Mesodermal cell (in vitro differentiated cells): ENCODE measurements around the gene IFT172.

Experiments used
- H3K27ac ChIP-seq: 2 replicates; pipeline ENCODE4 v1.7.0; 2013; ENCODE audit warnings: mild to moderate bottlenecking, low read depth, low read length, moderate library complexity; ENCODE audit not compliant: severe bottlenecking
- H3K36me3 ChIP-seq: 2 replicates; pipeline ENCODE4 v1.7.1; 2013; ENCODE audit warnings: mild to moderate bottlenecking, low read length, moderate library complexity; ENCODE audit not compliant: control insufficient read depth, insufficient read depth
- H3K4me1 ChIP-seq: one replicate; pipeline ENCODE4 v1.7.1; 2013; ENCODE audit warnings: mild to moderate bottlenecking, low read length; ENCODE audit not compliant: insufficient read depth, control insufficient read depth, poor library complexity, severe bottlenecking
- H3K4me3 ChIP-seq: 2 replicates; pipeline ENCODE4 v1.7.0; 2013; ENCODE audit warnings: low read length, control low read depth, mild to moderate bottlenecking; ENCODE audit not compliant: insufficient read depth, poor library complexity, severe bottlenecking; ENCODE audit errors: extremely low read depth
- H3K9me3 ChIP-seq: 2 replicates; pipeline ENCODE4 v1.7.1; 2013; ENCODE audit warnings: mild to moderate bottlenecking, low read length, moderate library complexity; ENCODE audit not compliant: control insufficient read depth
- WGBS, 2 experiments: methylation state at CpG; one replicate each; pipeline ENCODE4 v1.1.5; 2013; ENCODE audit warnings: missing lambda C conversion rate in 2 of 2; ENCODE audit not compliant: insufficient coverage in 2 of 2; 5-methylcytosine and 5-hydroxymethylcytosine counted together

The IFT172 gene

DNA sequence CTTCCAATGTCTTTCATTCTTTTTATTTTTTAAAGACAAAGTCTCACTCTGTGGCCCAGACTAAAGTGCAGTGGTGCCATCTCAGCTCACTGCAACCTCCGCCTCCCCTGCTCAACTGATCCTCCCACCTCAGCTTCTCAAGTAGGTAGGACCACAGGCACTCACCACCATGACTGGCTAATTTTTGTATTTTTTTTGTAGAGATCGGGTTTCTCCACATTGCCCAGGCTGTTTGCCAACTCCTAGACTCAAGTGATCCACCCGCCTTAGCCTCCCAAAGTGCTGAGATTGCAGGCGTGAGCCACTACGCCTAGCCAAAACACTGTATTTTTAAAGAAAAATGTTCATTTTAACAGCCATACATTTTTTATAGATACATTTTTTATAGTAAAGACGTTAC lies 19.8 kb upstream of the IFT172 start:
- Histone ChIP-seq H3K36me3 (no peaks in the 10 kb centered on the region), H3K27ac (no peak overlapping the region), H3K9me3 (no peaks in the 10 kb centered on the region), H3K4me3 (no peak overlapping the region), H3K4me1 (no peaks in the 10 kb centered on the region)
- WGBS, 2 experiments = 81 to 91% methylated on average over 1 to 3 of the region's 6 CpGs

GRCh38 chr2:27507293-27507692 lies 17.8 kb upstream of the IFT172 start:
- H3K4me1 ChIP-seq = no peaks in the 10 kb centered on the region
- H3K4me3 ChIP-seq = no peak overlapping the region
- no peaks in the 10 kb centered on the region for H3K9me3 ChIP-seq
- WGBS, 2 experiments = 75 to 80% methylated on average over 3 to 4 of the region's 4 CpGs
- no peak overlapping the region for H3K27ac ChIP-seq
- H3K36me3 ChIP-seq = no peaks in the 10 kb centered on the region

DNA sequence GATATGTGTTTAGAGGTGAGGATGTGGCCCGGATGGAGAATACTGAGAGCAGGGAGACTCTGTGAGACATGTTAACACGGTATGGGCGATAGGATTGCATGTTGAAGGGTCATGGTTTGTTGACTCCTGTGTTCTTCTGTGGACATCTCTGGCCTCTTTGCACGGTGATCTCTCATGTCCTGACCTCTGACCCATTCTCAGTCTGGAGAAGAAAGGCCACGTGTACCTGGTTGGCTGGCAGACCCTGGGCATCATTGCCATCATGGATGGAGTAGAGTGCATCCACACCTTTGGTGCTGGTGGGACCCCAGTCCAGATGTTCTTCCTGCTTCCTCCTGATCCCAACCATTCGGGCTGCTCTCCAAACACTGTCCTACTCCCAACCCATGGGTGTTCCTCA lies 17.0 kb upstream of the IFT172 start:
- Histone ChIP-seq H3K4me3 (no peak overlapping the region), H3K27ac (no peak overlapping the region), H3K9me3 (no peaks in the 10 kb centered on the region), H3K36me3 (no peaks in the 10 kb centered on the region), H3K4me1 (no peaks in the 10 kb centered on the region)
- 79 to 90% methylated on average over 4 to 5 of the region's 6 CpGs for WGBS, 2 experiments

DNA sequence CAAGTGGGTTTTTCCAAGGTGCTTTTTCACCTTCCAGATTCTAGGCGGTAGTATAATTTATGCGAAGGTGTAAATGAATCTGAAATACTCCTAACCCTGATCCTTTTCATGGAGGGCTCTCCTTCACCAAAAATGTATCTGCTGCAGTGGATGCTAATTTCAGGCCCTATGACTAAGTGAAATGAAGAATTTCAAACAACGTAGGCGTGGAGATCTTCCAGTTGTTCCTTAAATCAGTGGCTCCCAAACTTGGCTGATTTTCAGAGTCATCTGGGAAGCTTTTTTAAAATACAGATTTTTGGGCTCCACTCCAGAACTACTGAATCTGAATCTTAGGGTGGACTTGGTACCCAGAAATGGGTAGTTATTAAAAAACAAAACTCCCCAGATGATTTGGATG lies 12.6 kb upstream of the IFT172 start:
- 97 to 100% methylated on average over 4 of the region's 4 CpGs for WGBS, 2 experiments
- Histone ChIP-seq H3K4me3 (no peak overlapping the region), H3K36me3 (no peaks in the 10 kb centered on the region), H3K9me3 (no peaks in the 10 kb centered on the region), H3K4me1 (peaks cover under 1% of the 10 kb centered on the region), H3K27ac (no peak overlapping the region)

- Histone ChIP-seq H3K4me3 (no peak overlapping the region), H3K27ac (no peak overlapping the region), H3K9me3 (no peaks in the 10 kb centered on the region), H3K4me1 (peaks cover 6% of the 10 kb centered on the region), H3K36me3 (no peaks in the 10 kb centered on the region)
These were observed 11.5 kb upstream of the IFT172 start for GRCh38 chr2:27501042-27501441.

DNA sequence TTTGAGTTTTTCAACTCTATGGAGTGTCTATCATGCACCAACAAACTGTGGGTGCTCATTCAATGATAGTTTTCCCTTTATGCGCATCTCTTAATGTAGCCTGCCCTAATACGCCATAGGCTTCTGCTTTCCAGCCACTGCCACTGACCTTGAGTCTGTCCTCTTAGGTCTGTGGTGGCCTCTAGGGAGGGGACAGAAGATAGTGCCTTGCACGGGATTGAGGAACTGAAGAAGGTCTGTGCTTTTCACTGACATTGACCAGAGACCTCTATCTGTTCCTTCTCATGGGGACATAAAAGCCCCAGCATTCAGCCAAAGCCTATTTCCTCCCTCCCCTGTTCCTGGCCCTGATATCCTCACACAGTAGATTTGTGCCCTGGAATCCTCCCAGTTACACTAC lies 9.4 kb upstream of the IFT172 start:
- WGBS, 2 experiments = 94 to 100% methylated on average over 1 to 2 of the region's 3 CpGs
- H3K9me3 ChIP-seq = no peaks in the 10 kb centered on the region
- H3K4me1 ChIP-seq = peaks cover 9% of the 10 kb centered on the region
- no peak overlapping the region for H3K4me3 ChIP-seq
- no peaks in the 10 kb centered on the region for H3K36me3 ChIP-seq
- no peak overlapping the region for H3K27ac ChIP-seq

DNA sequence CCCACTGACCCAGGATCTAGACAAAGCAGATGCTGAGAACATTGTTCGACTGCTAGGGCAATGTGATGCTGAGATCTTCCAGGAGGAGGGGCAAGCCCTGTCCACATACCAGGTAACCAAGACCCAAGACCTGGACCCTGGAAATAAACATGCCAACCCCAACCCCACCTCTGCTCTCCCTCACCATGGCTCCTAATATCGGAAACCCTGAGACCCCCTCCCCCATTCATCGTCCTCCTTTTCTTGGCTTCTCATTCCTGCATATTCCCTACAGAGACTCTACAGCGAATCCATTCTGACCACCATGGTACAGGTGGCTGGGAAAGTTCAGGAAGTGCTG lies 7.7 kb upstream of the IFT172 start:
- WGBS, 2 experiments = 54 to 72% methylated on average over 3 to 4 of the region's 4 CpGs
- Histone ChIP-seq H3K4me3 (no peak overlapping the region), H3K27ac (no peak overlapping the region), H3K4me1 (peaks cover 9% of the 10 kb centered on the region), H3K36me3 (no peaks in the 10 kb centered on the region), H3K9me3 (no peaks in the 10 kb centered on the region)

DNA sequence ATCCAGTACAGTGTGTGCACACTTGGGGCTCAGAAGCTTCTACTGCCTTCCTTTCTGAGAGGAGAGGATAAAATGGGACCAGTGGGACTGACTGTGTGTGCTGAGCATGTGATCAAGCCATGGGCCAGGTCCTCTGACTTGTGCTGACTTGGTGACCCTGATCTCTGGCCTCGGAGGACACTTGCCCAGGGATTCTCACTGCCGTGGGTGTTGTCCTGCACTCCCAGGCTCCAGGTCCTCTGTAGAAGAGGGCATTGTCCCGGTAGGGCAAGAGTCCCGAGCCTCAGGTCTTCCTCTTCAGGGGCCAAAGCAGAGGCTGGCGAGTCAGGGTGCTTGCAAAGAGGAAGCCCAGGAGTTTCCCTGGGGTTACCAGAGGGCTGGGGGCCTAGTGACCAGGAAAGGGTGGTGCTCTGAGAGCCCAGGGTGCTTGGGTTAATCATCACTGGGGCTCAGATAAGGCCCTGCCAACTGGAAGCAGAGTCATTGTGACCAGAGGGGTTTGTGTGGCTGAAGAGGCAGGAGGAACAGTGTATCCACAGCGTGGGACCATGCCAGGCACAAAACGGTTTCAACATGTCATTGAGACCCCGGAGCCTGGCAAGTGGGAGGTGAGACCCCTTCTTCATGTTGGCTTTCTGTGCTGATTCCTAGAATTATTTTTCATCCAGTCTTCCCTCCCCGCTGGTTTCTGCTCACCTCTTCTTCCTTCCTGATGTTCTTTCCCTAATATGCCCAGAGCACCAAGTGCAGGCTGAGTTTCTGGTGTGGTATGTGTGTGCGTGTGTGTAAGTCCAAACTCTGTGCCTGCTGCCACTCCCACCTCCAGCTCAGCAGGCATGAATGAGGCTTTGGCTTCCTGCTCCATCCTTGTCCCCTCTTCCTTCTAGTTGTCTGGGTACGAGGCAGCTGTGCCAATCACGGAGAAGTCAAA lies 7.1 kb upstream of the IFT172 start, which contains the start of gene GCKR:
Gene GCKR (plus strand): TSS at position 483 of the 931 bp plus-strand sequence. CDS start 66 bp downstream, at position 549.
- no peaks in the 10 kb centered on the region for H3K36me3 ChIP-seq
- WGBS, 2 experiments = 80 to 84% methylated on average over 7 to 9 of the region's 12 CpGs
- H3K4me1 ChIP-seq = peaks cover 9% of the 10 kb centered on the region
- H3K9me3 ChIP-seq = no peaks in the 10 kb centered on the region
- H3K4me3 ChIP-seq = no peak within 1 kb of the TSS
- no peak within 1 kb of the TSS for H3K27ac ChIP-seq

- H3K4me1 ChIP-seq = peaks cover 9% of the 10 kb centered on the region
- H3K9me3 ChIP-seq = no peaks in the 10 kb centered on the region
- no peaks in the 10 kb centered on the region for H3K36me3 ChIP-seq
- 71% methylated on average over 1 of the region's 4 CpGs; no CpG with 5 or more reads in 1 of the 2 experiments for WGBS, 2 experiments
- no peak overlapping the region for H3K4me3 ChIP-seq
- no peak overlapping the region for H3K27ac ChIP-seq
These were observed 6.4 kb upstream of the IFT172 start for GRCh38 chr2:27495840-27496356.

DNA sequence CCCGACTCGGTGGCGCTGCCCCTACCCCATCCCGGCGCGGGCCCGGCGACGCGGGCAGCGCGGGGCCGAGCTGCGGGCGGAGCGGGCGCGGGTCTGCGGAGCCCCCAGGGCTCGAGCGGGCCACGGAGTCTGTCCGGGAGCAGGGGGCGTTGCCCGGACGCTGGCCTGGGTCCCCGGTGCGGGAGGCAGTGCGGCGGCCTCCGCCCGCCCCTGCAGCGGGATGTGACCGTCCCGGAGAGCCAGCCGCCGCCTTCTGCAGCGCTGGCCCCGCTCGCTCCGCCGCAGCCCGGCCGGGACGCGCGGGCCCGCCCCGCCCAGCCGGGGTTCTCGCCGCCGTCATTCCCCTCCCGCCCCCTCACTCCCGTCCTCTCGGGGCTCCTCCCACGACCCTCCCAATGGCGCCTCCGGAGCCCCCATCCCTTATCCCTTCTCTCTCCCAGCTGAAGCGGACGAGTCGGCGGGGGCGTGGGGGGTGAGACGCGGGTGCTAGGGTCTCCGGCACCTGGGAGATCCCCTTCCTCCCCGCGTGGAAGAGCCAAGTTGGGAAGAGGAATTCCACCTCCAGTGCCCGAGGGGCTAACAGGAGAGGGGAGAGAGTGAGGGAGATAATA lies 5.5 kb upstream of the IFT172 start, which contains the start of gene FNDC4:
Gene FNDC4 (minus strand): TSS at position 257 of the 611 bp plus-strand sequence. CDS start 521 bp downstream, outside the sequence.
- Histone ChIP-seq H3K4me3 (peak within 1 kb of the TSS; percentile 52), H3K4me1 (peaks cover 9% of the 10 kb centered on the region), H3K27ac (no peak within 1 kb of the TSS), H3K9me3 (no peaks in the 10 kb centered on the region), H3K36me3 (no peaks in the 10 kb centered on the region)
- WGBS, 2 experiments = 0% methylated on average over 36 to 47 of the region's 70 CpGs
